ENCODE data around the gene SGK2.

SGK2 gene

DNA sequence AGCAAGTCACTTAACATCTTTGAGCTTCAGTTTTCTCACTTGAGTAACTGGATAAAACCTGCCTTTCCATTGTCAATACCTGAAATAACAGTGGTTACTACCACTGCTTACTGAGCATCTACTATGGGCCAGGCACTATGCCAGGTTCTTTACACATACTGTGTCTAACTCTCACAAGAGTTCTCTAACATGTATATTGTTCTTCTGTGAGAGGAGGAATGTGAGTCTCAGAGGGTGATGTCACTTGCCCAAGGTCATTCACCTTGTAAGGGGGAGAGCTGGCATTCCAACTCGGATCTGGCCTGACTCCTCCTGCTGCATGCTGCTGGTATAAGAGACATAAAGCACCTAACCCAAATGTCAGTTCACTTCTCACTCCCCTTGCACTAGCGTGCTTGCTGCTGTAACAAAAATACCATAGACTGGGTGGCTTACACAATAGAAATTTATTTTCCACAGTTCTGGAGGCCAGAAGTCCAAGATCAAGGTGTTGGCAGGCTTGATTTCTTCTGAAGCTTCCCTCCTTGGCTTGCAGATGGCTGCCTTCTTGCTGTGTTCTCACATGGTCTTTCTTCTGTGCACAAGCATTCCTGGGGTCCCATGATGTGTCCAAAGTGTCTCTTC, 21.9 kb upstream of the SGK2 start:
- no peak for DNase-seq

DNA sequence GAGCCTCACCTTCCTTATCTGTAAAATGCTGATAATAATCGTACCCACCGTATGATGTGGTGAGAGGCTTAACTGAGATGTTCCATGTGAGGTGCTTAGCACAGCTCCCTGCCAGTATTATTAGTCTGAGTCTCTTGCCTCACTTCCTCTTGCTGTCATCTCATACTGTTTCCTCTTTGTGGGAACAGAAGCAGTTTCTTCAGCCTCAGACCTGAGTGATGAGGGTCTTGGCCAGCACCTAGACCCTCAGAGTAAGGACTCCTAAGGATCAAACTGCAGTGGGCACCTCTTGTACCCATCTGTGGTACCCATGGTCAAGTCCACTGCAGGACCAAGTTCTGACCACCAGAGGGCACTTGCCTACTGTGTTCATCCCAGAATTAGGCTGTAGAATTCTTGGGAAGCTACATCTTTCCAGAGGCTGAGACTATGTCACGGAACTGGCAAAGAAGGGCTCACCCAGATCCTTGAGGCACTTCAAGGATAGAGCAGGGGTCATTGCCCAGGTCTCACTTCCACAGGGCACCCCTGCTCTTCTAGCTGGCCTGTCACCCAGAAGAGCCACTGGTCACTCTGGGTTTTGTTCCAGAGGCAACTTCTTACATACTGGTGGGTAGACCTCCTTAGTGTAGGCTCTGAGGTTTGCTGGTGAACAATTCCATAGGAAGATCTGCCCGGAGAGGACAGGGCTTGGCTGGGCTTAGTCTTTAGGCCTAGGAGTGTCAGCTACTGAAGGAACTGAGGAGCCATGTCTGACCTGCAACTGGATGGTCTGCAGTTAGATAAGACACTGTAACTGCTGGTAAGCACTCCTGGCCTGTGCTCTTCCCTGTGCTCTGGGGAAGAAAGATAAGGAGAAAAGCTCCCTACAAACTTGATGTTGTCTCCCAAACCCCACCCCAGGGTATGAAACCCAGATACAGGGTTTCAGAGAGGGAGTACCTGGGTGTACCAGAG, 20.6 kb upstream of the SGK2 start:
- peak; percentile 18 for DNase-seq

DNA sequence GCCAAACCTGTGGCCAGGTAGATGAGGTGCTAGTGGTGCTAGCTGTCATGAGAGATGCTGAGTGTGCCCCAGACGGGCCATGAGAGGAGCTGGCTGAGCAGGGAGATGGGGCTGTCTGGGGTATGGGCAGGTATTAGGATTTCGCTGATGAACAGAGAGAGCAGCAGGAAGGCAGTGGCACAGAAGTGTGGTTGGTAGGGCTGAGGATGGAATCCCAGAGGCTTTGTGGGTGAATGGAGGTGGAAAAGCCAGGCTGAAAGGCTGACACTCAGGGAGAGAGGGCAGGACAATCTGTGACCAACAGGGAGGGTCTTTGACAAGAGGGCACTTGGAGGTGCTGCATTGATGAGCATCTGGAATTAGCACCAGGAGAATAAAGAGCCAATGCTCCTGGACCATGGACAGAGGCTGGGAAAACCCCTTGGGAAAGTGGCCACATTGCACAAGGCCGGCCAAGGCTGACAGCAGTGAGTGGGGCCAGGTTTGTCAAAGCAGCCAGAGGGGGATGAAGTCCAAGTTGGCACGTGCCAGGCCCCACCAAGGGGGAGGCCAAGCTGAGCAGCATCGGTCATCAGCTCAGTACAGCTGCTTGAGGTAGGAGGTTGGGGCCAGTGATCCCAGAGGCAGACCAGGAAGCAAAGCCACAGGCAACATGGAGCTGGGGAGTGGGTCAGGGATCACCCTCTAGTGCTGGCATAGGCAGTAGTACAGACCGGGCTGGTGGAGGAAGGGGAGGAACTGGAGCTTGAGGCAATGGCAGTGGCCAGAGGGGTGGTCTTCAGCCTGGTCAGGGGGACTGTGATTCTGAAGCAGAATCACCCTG, 19.7 kb upstream of the SGK2 start:
- DNase-seq = no peak

DNA sequence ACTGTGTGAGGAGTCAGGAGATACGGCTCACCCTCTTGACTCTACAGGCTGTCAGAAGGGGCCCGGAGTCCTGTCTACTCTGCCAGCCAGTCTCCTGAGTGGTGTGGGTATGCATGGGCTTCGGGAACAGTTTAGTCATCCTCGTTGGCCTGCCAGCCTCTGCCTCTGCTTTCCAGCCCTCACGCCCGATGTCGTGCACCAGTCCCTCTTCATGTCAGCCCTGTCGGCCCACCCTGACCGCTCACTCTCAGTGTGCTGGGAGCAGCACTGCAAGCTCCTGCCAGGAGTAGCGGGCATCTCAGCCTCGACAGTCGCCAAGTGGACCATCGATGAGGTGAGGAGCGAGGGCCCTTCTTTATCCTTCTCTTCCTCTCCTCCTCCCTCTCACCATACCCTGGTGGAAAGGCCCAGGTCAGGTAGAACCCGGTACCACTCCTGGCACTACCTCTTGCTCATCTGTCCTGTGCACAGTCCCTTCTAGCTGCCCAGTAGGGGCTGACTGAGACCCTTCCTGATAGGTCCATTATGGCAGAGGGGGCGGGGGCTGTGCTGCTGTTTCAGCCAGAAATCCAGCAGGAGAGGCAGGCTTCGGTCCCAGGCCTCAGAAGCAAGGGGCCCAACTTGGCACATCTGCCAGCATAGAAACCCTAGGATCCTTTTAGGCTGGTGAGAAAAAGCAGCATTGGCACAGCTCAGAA, 18.7 kb upstream of the SGK2 start:
- DNase-seq = no peak

DNA sequence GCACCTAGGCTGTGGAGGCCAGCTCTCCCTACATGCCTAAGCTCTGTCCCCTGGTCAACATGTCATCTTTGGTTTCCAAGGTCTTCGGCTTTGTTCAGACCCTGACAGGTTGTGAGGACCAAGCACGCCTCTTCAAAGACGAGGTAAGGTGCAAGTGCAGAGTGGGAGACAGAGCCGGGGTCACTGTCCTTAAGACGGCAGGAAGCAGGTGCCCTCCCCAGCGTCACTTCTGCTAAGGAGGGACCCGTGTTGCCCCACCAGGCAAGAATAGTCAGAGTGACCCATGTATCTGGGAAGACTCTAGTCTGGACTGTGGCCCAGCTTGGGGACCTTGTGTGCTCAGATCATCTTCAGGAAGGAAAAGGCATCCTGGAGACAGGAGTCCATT, 18.2 kb upstream of the SGK2 start:
- DNase-seq = no peak

DNA sequence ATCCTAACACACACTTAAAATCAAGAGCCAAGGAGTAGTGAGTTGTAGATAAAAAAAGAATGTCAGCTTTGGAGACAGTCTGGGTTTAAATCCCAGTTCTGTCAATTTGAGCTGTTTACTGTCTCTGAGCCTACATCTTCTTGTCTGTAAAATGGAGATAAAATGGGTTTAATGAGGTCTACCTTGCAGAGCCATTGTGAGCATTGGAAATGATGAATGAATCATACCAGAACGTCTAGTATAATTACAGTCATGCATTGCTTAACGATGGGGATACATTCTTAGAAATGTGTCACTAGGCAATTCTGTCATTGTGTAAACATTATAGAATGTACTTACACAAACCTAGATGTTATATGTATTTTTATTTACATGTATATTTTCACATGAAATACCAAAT, 17.6 kb upstream of the SGK2 start:
- no peak for DNase-seq

DNA sequence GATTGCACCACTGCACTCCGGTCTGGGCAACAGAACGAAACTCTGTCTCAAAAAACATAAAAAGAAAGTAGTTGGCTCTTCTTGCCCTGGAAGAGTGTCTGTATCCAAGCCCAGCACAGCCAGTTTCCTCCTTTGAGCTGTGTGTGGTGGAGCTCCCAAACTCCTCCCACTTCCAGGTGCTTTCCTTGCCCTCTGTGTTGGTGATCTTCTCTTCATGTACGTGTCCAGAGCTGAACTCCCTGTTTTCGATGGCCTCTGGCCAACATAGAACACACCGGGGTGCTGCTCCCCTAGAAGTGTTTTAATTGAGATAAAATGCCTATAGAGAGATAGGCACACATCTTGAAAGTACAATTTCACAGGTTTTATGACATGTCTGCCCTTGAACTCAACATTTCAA, 16.7 kb upstream of the SGK2 start:
- no peak for DNase-seq

DNA sequence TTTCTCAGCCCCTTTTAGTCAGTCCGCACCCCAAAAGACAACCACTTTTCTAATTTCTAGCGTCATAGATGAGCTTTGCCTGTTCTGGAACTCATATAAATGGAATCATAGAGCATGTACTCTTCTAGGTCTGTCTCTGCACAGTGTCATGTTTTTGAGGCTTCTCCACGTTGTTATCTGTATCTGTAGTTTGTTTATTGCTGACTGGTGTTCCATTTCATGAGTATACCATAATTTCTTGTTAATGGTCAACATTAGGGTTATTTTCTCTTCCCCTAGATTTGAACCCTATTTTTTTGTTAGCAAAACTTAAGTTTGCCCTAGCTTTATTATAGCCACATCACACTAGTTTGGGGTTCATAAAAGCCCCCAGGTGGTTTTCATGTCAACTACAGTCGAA, 16.2 kb upstream of the SGK2 start:
- no peak for DNase-seq

DNA sequence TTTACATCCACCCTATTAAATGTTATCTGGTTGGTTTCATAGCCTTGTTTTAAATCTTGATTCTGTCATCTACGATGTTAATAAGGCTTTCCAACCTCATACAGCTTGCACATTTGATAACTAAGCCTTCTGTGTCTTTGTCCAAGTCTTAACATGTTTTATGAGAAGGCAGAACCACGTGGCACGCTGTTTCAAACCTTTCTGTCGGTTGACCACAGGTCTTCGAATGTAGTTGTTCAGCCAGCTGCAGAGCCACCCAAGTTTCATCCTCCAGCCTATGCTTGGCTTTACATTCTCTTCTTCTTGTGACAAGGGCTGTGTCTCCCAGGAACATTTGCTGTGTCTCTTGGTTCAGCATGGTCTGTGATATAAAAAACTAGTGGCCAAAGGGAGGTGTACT, 15.7 kb upstream of the SGK2 start:
- DNase-seq = no peak

DNA sequence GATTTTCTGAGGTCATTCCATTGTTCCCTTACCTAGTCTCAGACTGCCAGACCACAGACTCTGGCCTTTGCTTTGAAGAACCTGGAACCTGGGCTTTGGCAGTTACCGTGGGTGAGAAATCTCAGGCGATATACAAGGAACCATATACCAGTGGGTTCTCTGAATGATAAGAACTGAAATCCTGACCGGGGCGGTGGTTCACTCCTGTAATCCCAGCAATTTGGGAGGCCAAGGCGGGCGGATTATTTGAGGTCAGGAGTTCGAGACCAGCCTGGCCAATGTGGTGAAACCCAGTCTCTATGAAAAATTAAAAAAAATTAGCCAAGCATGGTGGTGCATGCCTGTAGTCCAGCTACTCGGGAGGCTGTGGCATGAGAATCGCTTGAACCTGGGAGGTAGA, 14.3 kb upstream of the SGK2 start:
- no peak for DNase-seq

DNA sequence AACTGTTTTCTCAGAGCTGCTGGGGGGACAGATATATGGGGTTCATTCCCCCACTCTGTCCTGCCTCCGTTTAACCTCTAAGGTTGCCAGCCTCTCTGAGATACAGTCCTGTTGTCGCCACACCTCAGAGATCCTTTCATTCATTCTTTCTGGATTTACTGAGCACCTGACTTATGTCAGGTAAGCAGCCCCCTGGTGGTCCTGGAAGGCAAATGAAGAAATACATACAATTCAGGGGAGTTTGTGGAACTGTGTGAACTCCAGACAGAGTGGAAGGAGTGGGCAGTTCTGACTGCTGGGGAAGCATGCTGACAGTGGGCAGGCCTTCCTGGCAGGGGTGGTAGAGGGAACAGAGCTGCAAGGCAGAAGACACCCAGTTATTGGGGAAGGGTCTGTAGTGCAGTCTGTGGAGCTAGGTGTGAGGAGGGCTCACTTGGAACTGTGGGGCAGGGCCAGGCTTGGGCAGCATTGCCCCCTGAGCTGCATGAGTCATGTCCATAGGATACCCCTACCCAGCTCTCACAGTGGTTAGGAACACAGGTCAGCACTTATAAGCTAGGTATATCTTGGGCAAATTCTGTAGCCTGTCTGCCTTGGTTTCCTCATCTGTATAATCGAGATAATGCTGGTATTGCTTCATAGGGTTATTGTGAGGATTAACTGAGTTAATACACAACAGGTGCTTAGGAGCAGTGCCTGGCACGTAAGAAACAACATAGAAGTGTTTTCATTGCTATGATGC, 12.8 kb upstream of the SGK2 start:
- no peak for DNase-seq

DNA sequence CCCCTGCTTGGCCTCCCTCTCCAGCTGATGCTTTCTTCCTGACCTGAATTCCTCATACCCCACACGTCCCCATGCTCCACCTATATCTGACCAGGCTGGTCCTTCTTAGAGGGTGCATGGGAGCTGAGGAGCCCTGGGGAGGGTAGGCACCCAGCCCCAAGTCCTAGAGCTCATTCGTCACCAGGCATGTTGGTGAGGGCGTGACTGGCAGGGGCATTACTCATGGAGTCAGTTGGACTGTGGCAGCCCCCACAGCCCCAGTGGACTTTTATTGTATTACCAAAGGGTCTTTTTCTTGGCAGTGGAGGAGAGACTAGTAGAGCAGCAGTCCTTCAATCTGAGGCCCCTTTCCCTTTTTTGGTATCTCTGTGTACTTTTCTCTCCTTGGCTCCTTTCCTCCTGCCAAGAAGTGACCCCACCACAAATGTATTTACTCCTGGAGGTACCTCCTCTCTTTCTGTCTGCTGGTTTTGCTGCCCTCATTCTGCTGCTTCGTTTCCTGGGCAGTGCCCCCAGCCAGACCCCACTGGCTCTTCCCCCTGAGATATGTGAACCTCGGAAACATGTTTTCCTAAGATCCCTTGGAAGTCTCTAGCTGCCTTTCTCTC, 10.4 kb upstream of the SGK2 start:
- DNase-seq = no peak

DNA sequence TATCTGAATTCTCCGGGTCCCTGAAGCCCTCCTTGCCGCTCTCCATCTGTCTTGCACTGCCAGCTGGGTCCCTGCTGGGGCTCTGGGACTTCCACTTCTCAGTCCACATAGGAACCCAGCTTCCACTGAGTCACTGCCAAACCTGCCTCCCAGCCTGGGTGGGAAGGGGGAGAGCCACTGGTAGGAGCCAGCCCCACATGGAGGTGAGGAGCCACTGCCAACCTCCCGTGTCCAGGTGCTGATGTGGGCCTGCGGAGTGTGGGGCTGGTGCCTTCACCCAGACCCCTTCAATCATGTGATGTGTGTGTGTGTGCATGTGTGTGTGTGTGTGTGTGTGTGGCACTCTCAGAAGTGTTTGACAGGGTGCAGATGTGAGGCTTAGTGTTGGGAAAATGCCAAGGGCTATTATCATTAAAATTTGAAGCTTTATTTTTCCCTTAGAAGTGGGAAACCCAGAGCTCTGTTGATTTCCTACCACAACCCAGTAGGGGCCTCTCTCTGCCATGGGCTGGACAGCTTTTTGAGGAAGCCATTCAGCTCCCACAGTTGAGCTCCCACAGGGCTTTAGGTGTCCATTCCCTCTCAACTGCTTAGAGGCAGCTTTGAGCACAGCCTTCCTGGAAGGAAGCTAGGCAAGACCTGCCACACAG, 9.3 kb upstream of the SGK2 start:
- no peak for DNase-seq

DNA sequence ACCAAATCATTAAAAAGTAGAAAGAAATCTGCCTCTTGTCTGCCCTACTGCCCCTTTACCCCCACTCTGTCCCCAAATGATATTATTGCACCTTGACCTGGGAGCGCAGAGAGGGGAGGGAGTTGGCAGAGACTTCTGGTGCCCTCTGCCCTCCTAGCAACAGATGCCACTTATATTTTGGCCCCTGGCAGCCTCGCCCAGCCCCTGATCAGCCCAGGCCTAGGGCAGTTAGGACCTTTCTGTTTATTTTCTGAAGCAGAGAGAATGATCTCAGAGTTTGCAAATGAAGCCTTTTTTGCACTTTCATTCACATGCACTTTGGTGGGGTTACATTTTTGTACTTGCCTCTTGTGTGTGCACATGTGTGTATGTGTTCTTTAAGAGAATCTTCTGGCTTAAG, 8.4 kb upstream of the SGK2 start:
- no peak for DNase-seq

DNA sequence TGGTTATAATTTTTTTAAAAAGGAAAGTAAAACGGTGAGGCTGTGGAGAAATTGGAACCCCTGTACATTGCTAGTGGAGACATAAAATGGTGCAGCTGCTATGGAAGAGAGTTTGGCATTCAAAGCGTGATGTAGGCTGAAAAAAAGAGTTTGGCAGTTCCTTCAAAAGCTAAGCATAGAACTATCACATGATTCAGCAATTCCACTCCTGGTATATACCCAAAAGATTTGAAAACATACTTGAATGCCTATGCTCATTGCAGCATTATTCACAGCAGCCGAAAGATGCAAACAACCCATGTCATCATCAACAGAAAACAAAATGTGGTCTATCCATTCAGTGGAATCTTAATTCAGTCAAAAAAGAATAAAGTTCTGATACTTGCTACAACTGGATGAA, 4.5 kb upstream of the SGK2 start:
- DNase-seq = no peak

DNA sequence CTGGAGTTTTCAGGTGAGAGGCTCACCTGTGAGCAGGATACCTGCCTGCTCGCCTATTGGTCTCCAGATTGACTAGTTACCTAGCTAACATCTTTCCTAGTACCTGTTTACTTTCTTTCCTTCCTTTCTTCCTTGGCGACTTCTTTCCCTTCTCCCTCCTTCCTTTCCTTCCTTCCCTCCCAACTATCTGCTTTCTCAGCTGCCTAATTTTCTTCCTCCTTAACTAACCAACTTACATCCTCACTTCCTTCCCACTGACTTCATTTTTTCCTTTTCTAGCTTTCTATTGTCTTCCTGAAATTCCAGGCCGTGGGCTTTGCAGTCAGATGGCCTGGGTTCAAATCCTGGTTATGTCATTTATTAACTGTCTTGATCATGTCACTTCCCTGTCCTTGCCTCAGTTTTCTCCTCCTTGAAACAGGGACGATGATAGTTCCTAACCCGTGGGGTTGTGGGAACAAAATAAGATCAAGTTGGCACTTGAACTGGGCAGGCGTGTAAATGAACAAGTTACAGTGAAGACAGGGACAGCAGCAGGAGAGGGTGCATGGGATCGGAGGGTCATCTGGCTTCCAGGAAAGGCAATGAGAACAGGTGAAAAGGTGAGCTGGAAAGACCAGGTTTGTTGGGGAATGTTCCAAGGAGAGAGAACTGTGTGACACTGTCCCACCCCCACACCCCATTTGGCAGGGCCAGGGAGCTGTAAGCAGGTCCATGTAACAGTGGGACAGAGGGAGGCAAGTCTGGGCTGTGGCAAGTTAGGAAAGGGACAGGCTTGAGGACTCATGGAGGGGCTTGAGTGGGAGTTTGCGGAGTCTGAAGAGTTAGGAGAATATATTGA, 540 bp downstream of the SGK2 start:
- DNase-seq = no peak

DNA sequence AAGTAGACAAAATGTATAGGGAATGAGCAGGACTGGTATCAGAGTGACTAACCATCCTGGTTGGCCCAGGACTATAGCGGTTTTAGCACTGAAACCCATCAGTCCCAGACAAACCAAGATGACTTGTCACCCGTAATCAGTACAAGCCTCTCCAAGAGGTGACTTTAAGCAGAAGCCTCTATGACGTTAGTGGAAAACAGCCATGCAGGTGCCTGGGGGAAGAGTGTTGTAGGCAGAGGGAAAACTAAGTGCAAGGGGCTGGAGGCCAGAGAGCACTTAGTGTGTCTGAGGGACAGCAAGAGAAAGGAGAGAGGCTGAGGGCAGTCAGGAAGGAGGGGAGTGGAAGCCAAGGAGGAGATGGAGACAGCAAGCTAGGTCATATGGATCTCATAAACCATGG, 2.1 kb downstream of the SGK2 start:
- no peak for DNase-seq

DNA sequence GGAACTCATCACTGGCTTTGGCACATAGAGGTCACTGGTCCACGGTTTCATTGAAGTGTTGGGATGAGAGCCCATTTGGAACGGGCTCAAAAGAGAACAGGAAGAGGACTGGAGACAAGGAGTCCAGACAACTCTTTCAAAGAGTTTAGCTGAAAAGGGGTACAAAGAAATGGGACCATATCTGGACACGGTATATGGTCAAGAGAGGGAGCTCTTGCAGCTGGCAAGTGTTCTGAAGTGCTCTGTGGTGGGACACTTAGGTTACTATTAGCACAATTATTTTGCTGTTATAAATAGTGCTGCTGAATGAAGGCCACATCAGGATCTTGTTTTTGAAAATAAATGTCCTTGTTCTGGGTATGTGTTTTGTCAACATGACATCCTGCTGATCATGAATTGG, 4.6 kb downstream of the SGK2 start:
- DNase-seq = no peak

DNA sequence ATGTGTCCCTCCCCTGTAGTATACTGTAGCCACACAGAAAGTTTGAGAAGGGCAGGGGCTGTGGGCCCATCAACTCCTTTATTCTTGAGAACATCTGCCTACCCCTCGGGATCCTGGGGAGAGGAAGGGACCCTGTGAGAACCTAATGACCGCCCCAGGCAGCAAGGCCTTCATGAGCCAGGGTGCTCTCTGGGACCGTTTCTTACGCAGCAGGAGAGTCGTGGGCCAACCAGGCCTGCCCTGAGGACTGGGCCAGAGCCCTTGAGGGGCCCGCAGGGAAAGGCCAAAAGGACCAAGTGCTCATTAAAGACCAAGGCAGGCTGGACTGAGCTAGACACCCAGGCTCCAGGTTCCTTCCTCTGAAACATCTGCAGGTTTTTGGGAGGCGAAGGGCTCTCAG, 5.2 kb downstream of the SGK2 start:
- DNase-seq = no peak

DNA sequence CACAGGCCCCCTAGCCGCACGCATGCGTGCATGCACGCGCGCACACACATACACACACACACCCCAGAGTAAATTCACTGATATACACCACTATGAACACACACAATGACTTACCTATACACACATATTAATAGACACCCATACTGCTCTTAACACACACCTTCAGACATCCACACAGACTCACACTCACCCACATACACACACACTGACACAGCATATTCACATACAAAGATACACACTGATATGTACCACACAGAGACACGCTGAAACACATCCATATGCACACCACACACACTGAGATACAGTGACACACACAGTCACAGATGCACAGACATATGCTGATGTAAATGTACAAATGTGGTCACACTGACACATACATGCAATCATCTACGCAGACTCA, 5.6 kb downstream of the SGK2 start:
- DNase-seq = no peak
